GM20000 (cell line): ENCODE measurements around the gene C1orf122.

Experiments used
- DNase-seq: peaks from one replicate; pipeline ENCODE4 v3.0.0; 2012; ENCODE audit warnings: low spot score
- CTCF ChIP-seq: IDR thresholded peaks from 2 replicates; pipeline ENCODE4 v1.5.1; 2012; ENCODE audit warnings: mild to moderate bottlenecking, control low read depth; ENCODE audit errors: extremely low read depth, missing control alignments

The C1orf122 gene

GRCh38 chr1:37839676-37840075, 32.1 kb downstream of the C1orf122 start:
- DNase-seq, result no peak
- no peak for TF ChIP-seq CTCF

GRCh38 chr1:37840711-37841110, 33.1 kb downstream of the C1orf122 start:
- TF ChIP-seq CTCF, result no peak
- no peak for DNase-seq

GRCh38 chr1:37841652-37842051, 34.1 kb downstream of the C1orf122 start:
- no peak for TF ChIP-seq CTCF
- no peak for DNase-seq

GRCh38 chr1:37844536-37844935, 36.9 kb downstream of the C1orf122 start:
- TF ChIP-seq CTCF, result no peak
- DNase-seq, result no peak

- DNase-seq, result no peak
- no peak for TF ChIP-seq CTCF
Observed at GRCh38 chr1:37845049-37845646, 37.6 kb downstream of the C1orf122 start.

- no peak for DNase-seq
- TF ChIP-seq CTCF, result no peak
Observed at GRCh38 chr1:37845786-37846185, 38.2 kb downstream of the C1orf122 start.

- no peak for DNase-seq
- TF ChIP-seq CTCF, result no peak
Observed at GRCh38 chr1:37846647-37847339, 39.2 kb downstream of the C1orf122 start.
